Stimulated activated naive B cell treated with anti-CD40 and anti-IgM and Interleukin-4, amounts not matched to agents 10 μg/mL and 1 μg/mL and 100 μg/mL, for 72 hours (primary cell): ENCODE measurements around the gene PFDN1.
"Not testable (repeated sequence)": the region's sequence is repeated elsewhere in the genome, so short reads cannot be mapped to it uniquely, and the experiment has no call there.

Experiments
- ATAC-seq, 2 donors: fragments of 150-1000 bp; cut with Tn5 transposase; replicated peaks; 2 replicates each; pipeline ENCODE4 v1.10.0; 2021; ENCODE audit warnings: moderate library complexity in 1 of 2
- DNase-seq: peaks from one replicate; pipeline ENCODE4 v3.0.0; 2021
- H3K27ac Mint-ChIP-seq: one replicate; pipeline ENCODE4 v1.8.0; 2022; ENCODE audit warnings: mild to moderate bottlenecking, mixed read lengths
- H3K27me3 Mint-ChIP-seq, 2 donors: one replicate each; pipeline ENCODE4 v1.8.0; 2022; ENCODE audit warnings: mixed read lengths in 2 of 2
- H3K36me3 Mint-ChIP-seq, 2 donors: one replicate each; pipeline ENCODE4 v1.8.0; 2022; ENCODE audit warnings: mixed read lengths in 2 of 2, mild to moderate bottlenecking in 1 of 2
- H3K4me1 Mint-ChIP-seq, 2 donors: one replicate each; pipeline ENCODE4 v1.8.0; 2022; ENCODE audit warnings: mixed read lengths in 2 of 2, mild to moderate bottlenecking in 1 of 2
- H3K4me3 Mint-ChIP-seq, 2 donors: one replicate each; pipeline ENCODE4 v1.8.0; 2022; ENCODE audit warnings: mild to moderate bottlenecking in 2 of 2, mixed read lengths in 2 of 2, moderate library complexity in 1 of 2
- H3K9me3 Mint-ChIP-seq, 2 donors: one replicate each; pipeline ENCODE4 v1.8.0; 2022; ENCODE audit warnings: mixed read lengths in 2 of 2, mild to moderate bottlenecking in 1 of 2

Gene PFDN1

DNA sequence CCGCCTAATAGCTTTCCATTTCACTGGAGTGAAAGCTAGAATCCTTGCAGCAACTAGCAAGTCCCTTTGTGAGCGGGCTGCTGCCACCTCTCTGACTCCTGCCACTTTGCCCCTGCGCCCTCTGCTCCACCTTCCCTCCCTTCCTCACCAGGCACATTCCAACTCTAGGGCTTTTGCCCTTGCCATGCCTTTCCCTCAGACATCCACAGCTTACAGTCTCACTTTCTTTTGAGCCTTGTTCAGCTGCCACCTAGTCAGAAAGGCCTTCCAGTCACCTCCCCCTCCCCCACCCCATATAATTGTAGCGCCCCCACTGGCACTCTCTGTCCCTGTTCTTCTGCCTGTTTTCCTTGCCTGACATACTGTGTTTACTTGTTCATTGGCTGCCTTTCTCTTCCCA is 96.9 kb downstream of the PFDN1 start:
- H3K4me3 Mint-ChIP-seq: no peak overlapping the region
- peaks cover 6 to 8% of the 10 kb centered on the region in 2 donors for H3K4me1 Mint-ChIP-seq
- H3K27me3 Mint-ChIP-seq: peaks cover 0 to 6% of the 10 kb centered on the region in 2 donors
- H3K36me3 Mint-ChIP-seq: peaks cover 16 to 37% of the 10 kb centered on the region in 2 donors
- ATAC-seq (no peak), DNase-seq (no peak)
- no peak overlapping the region for H3K27ac Mint-ChIP-seq
- H3K9me3 Mint-ChIP-seq: peaks cover 0 to 4% of the 10 kb centered on the region in 2 donors

DNA sequence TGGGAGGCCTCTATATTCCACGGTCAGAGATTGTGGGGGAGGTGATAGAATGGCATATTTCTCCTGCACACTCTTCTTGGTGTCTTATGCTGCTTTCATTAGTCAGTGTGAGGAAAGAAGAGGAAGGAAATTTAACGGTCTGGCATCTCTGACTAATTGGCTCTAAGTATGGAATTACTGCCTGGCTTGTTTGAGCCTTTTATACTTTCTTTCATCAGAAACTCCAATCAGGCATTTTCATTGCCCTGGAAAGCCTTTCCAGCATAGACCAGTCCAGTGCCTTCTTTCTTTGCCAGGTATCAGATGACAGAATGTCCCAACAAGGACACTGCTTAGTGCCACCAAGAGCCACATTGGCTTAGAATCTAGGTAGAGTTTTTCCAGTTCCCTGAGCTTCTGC is 97.7 kb downstream of the PFDN1 start:
- H3K27ac Mint-ChIP-seq: no peak overlapping the region
- peaks cover 6 to 8% of the 10 kb centered on the region in 2 donors for H3K4me1 Mint-ChIP-seq
- ATAC-seq (no peak), DNase-seq (no peak)
- H3K36me3 Mint-ChIP-seq: peaks cover 16 to 37% of the 10 kb centered on the region in 2 donors
- peaks cover 0 to 6% of the 10 kb centered on the region in 2 donors for H3K27me3 Mint-ChIP-seq
- peaks cover 0 to 4% of the 10 kb centered on the region in 2 donors for H3K9me3 Mint-ChIP-seq
- H3K4me3 Mint-ChIP-seq: no peak overlapping the region

DNA sequence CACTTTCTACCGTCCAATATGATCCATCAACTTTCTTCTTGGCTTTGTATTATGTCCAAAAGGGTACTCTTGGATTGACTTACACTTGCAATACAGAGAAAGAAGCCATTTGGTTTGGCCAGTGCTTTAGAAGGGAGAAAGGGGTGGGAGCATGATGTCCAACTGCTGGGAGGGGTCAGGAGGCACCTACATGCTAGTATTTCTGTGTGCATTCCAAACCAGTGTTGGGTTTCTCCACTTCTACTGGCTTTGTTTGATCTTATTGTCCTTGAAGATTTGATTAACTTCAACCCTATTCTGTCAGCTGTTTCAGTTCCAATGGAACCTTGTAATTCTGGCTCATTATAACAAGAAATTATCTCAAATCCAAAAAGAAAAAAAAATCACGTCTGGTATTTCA is 100.3 kb downstream of the PFDN1 start:
- peaks cover 26 to 46% of the 10 kb centered on the region in 2 donors for H3K36me3 Mint-ChIP-seq
- no peaks in the 10 kb centered on the region for H3K9me3 Mint-ChIP-seq
- H3K27me3 Mint-ChIP-seq: peaks cover 0 to 6% of the 10 kb centered on the region in 2 donors
- DNase-seq (no peak), ATAC-seq (no peak)
- H3K4me1 Mint-ChIP-seq: peaks cover 5 to 6% of the 10 kb centered on the region in 2 donors
- no peak overlapping the region for H3K27ac Mint-ChIP-seq
- H3K4me3 Mint-ChIP-seq: no peak overlapping the region

GRCh38 chr5:140202078-140202477 is 100.8 kb downstream of the PFDN1 start:
- no peaks in the 10 kb centered on the region for H3K9me3 Mint-ChIP-seq
- no peak overlapping the region for H3K4me3 Mint-ChIP-seq
- no peak overlapping the region for H3K27ac Mint-ChIP-seq
- peaks cover 1% of the 10 kb centered on the region in 2 donors for H3K4me1 Mint-ChIP-seq
- H3K36me3 Mint-ChIP-seq: peaks cover 26 to 46% of the 10 kb centered on the region in 2 donors
- ATAC-seq (no peak), DNase-seq (no peak)
- H3K27me3 Mint-ChIP-seq: peaks cover 0 to 6% of the 10 kb centered on the region in 2 donors

DNA sequence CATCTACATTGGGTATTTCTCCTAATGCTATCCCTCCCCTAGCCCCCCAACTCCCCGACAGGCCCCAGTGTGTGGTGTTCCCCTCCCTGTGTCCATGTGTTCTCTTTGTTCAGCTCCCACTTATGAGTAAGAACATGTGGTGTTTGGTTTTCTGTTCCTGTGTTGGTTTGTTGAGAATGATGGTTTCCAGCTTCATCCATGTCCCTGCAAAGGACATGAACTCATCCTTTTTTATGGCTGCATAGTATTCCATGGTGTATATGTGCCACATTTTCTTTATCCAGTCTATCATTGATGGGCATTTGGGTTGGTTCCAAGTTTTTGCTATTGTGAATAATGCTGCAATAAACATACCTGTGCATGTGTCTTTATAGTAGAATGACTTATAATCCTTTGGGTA is 104.0 kb downstream of the PFDN1 start:
- H3K36me3 Mint-ChIP-seq: peaks cover 19 to 33% of the 10 kb centered on the region in 2 donors
- H3K4me1 Mint-ChIP-seq, H3K27me3 Mint-ChIP-seq, H3K27ac Mint-ChIP-seq, ATAC-seq, H3K4me3 Mint-ChIP-seq, H3K9me3 Mint-ChIP-seq, DNase-seq: not testable (repeated sequence)

DNA sequence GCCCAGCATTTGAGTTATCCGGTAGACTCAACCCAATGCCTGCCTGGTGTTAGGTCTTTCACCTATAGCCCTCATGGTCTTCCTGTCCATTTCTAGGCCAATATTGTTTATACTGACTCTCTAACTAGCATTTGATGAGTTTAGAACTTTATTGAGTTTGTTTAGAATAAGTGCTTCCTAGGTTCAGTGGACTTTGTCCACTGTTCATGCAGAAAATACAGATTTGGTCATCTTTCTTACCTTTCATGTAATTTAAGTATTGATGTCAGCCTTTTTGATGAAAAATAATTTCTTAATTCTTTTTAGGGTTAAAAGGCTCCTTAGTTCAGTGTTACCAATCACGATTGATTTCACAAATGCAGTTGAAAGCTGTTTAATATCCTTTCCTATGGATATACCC is 105.9 kb downstream of the PFDN1 start:
- Mint-ChIP-seq H3K36me3 (peaks cover 19 to 29% of the 10 kb centered on the region in 2 donors), H3K27me3 (peaks cover 0 to 6% of the 10 kb centered on the region in 2 donors), H3K4me1 (no peaks in the 10 kb centered on the region), H3K27ac (no peak overlapping the region), H3K4me3 (no peak overlapping the region), H3K9me3 (no peaks in the 10 kb centered on the region)
- ATAC-seq (no peak), DNase-seq (no peak)

- DNase-seq: no peak
- no peak overlapping the region for H3K4me3 Mint-ChIP-seq
- H3K36me3 Mint-ChIP-seq: peaks cover 15 to 25% of the 10 kb centered on the region in 2 donors
- ATAC-seq: no peak
- H3K9me3 Mint-ChIP-seq: no peaks in the 10 kb centered on the region
- H3K27ac Mint-ChIP-seq: no peak overlapping the region
- peaks cover 0 to 2% of the 10 kb centered on the region in 2 donors for H3K27me3 Mint-ChIP-seq
- H3K4me1 Mint-ChIP-seq: no peaks in the 10 kb centered on the region
These were observed 106.6 kb downstream of the PFDN1 start for GRCh38 chr5:140196115-140196814.
